Prostate gland (tissue), 2 donors: ENCODE data around the gene ARFGAP2.

Experiments used
- POLR2A ChIP-seq: fragments of 450-650 bp; IDR thresholded peaks from one replicate; pipeline ENCODE4 v1.6.1; 2016; ENCODE audit warnings: antibody characterized with exemption, mild to moderate bottlenecking
- TF ChIP-seq, protein P1 (sequence below), 4 experiments: fragments of 200-600 bp in 2 of 4; fragments of 450-650 bp in 2 of 4; sonication (generic) in 2 of 4; IDR thresholded peaks; 1 replicate in 3 of 4; 2 replicates in 1 of 4; pipeline ENCODE4 v1.5.1; 2016 to 2019; ENCODE audit warnings: antibody characterized with exemption in 4 of 4, mild to moderate bottlenecking in 2 of 4, moderate library complexity in 2 of 4

GRCh38 chr11:47143322-47143721 lies 33.4 kb downstream of the ARFGAP2 start:
- no peak for TF ChIP-seq POLR2A
- TF ChIP-seq, protein P1, sequence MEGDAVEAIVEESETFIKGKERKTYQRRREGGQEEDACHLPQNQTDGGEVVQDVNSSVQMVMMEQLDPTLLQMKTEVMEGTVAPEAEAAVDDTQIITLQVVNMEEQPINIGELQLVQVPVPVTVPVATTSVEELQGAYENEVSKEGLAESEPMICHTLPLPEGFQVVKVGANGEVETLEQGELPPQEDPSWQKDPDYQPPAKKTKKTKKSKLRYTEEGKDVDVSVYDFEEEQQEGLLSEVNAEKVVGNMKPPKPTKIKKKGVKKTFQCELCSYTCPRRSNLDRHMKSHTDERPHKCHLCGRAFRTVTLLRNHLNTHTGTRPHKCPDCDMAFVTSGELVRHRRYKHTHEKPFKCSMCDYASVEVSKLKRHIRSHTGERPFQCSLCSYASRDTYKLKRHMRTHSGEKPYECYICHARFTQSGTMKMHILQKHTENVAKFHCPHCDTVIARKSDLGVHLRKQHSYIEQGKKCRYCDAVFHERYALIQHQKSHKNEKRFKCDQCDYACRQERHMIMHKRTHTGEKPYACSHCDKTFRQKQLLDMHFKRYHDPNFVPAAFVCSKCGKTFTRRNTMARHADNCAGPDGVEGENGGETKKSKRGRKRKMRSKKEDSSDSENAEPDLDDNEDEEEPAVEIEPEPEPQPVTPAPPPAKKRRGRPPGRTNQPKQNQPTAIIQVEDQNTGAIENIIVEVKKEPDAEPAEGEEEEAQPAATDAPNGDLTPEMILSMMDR (IDR thresholded peaks at IDR 0.05): no peak
